HG03520 (cell line): ENCODE results near the gene GLB1L2.

Experiments
- ATAC-seq: cut with Tn5 transposase; IDR thresholded peaks from one replicate; pipeline ENCODE4 v1.9.1; 2021; ENCODE audit warnings: mild to moderate bottlenecking, moderate library complexity; ENCODE audit not compliant: unreplicated experiment

The GLB1L2 gene

GRCh38 chr11:134383576-134384221 is 51.9 kb downstream of the GLB1L2 start:
- ATAC-seq = no peak

GRCh38 chr11:134384406-134384805 is 52.6 kb downstream of the GLB1L2 start:
- ATAC-seq = no peak

DNA sequence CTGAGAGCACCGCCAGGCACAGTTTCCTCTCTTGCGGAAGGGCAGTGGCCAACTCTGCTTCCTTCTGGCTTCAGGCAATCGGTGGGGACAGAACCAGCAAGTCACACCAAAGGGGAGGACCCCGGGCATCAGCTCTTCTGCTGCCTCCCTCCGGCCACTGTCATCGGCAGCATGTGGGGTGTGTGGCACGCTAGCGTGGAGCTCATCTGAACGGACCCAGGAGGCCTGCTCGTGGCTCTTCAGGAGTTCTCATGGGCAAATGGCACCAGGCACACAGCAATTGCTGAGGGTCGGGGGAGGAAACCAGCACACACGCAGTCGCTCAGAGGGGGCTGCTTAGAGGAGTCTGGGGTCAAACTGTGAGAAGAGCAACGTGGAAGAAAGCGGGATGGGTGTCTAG is 53.4 kb downstream of the GLB1L2 start:
- no peak for ATAC-seq

GRCh38 chr11:134385774-134386565 is 54.2 kb downstream of the GLB1L2 start:
- ATAC-seq = no peak

GRCh38 chr11:134386945-134387344 is 55.2 kb downstream of the GLB1L2 start:
- ATAC-seq = no peak

GRCh38 chr11:134387501-134387900 is 55.7 kb downstream of the GLB1L2 start:
- ATAC-seq = no peak

- no peak for ATAC-seq
Measured at GRCh38 chr11:134388590-134388989, 56.8 kb downstream of the GLB1L2 start.

GRCh38 chr11:134389464-134390180 is 57.8 kb downstream of the GLB1L2 start:
- no peak for ATAC-seq

DNA sequence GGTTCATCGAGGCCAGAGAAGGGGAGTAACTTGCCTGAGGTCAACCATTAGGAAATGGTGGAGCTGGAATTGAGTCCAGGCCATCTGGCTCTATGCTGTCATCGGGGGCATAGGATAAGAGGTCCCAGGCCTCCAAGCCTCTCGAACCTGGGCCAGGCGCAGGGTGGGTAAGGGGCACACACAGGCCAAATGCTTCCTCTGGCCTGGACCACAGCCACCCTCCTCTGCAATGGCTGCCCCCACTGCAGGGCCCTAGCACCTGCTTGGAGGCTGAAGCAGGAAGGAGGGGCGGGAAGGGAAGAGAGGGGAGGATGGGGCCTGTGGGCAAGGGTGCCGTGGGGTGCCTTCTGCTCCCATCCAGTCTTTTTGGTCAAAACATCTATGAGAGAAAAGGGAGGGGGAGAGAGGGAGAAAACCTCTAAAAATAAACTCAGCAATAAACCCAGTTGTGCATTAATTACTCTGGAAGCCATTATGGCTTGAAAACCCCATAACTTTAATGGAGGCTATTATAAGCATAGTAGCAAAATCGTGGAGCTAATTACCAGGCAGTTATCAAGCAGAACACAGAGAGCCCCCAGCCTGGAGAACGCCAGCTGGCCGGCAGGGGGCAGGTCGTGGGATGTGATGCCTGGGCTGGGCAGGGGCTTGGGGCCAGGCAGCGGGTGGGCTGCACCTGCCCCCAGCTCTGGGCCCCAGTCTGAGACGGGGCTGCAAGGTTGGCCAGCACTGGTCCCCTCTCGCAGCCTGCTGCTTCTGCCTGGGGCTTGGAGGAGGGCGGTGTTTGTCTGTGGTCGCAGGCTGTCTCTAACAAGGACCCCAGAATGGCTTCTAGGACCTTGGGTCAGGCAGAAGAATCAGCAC is 59.1 kb downstream of the GLB1L2 start:
- ATAC-seq = no peak

DNA sequence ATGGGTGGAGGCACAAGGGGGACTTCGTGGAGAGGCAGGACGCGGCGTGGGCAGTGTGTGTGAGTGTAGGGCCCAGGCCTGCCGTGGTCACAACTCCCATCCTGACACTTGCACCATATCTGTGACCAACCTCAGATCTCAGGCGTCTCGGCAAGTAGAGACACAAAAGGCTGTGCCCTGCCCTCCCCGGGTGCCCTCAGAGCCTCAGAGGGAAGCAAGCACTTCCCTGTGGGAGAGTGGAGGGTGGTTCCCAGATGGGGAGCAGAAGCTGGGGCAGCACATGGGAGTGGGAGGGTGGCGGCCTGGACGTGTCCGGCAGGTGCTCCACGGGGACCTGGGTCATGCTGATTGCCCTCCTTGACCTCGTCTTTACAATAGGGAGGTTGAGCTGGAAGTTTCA is 59.9 kb downstream of the GLB1L2 start:
- ATAC-seq = no peak

GRCh38 chr11:134392953-134393615 is 61.3 kb downstream of the GLB1L2 start:
- ATAC-seq = no peak

GRCh38 chr11:134393638-134394037 is 61.9 kb downstream of the GLB1L2 start:
- ATAC-seq = no peak

GRCh38 chr11:134394311-134394710 is 62.5 kb downstream of the GLB1L2 start:
- ATAC-seq = no peak

DNA sequence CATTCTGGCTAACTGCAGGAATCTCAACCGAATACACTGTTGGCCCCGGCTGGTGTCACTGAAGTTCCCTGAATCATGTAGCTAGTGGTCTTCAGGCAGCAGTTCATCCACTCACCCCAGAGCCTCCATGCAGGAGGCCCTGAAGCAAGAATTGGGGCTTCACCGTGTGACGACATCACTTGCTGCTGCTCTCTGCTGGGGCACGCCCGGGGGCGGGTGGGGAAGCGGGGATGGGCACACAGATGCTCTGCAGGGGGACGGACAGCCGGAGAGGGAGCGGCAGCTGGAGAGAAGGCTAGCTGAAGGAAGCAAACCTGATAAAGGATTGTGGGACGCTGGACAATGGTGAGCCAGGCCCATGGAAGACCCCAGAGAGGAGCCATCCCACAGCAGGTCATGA is 63.2 kb downstream of the GLB1L2 start:
- no peak for ATAC-seq

DNA sequence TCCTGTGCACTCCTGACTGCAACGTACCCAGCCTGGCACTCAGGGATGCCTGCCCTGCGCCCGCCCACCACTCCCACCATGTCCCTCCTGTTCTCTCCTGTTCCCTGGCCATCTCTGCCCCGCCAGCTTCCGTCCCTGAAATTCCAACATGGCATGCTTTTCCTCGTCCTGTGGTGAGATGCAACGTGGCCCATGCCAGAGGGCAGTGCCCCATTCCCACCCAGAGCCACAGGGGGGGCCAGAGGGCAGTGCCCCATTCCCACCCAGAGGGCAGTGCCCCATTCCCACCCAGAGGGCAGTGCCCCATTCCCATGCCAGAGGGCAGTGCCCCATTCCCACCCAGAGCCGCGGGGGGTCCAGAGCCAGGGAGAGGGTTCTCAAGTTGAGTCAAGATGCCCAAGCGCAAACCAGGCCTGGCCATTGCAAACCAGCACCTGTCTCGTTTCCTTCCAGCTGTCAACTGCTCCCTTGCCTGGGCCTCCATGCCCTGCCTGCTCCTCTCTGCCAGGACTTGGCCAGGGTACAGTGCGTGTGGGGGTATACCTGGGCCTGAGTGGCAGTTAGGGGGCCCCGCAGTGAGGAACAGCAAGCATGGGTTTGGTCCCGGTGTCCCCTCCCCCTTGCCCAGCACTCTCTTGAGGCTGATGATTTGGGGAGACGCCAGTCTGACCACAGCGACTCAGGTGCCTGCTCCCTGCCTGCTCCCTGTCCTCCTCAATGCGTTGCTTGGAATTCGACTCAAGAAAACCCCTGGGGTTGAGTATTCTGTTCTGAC is 65.7 kb downstream of the GLB1L2 start:
- ATAC-seq = no peak

DNA sequence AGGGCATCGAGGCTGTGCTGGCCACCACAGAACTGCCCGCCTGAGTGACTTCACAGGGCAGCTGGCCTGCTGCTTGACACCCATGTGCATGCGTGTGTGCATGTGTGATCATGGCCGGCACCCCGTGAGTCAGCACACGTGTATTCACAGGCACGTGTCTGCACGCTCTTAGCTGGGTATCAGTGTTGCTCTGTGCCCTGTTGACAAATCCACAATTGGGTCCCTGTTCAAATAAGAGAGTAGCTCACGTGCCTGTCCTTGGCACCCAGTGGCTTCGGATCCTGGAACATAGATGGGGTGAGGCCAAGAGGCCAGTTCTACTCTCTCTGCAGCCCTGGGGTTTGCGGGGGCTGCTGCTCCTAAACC is 66.3 kb downstream of the GLB1L2 start:
- ATAC-seq = no peak

DNA sequence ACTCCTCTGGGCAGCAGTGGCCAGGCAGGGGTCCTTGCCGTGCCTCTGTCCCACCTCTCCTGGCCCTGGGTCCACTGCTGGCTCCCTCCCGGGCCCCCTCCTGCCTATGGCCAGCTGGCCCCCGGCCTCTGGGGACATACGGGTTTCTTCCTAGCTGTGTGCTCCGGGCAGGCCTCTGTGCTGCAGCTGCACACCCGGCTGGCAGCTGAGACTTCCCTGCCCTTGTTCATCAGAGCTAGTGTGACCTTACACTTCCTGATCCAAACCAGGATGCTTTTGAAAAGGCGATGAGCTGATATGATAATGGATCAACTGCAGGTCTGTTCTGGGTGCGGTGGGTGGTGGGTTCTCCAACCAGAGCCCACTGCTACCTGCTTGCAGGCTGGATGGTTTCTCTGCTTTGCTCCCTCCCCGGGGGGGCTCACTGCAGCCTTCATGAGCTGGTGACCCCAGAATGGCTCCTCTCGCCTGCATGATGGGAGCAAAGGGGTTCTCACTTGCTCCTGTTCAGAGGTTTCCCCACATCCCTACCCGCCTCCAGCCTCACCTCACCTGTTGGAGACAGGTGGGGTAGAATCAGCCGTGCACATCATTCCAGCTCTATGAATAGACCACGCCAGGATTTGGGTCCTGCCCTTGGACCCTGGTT is 67.0 kb downstream of the GLB1L2 start:
- no peak for ATAC-seq

DNA sequence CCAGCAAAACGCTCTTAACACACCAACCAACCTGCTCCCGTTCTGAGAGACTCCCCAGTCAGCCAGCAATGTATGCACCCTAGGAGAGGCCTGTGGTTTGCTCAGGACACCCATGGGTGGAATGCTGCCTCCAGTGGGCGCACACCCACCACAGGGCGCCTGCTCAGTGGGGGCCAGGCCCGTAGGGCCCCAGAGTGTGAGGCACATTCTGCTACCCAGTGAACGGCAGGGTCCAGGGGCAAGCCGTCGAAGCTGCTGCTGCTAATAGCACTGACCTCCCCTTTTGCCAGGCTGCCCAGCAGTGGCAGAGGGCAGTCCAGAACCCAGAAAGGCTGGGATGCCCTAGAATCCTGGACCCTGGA is 67.5 kb downstream of the GLB1L2 start:
- no peak for ATAC-seq

GRCh38 chr11:134399996-134400395 is 68.2 kb downstream of the GLB1L2 start:
- ATAC-seq = no peak
